GM12891 (cell line): ENCODE measurements around the gene CXCR4.

Experiments used
- DNase-seq: peaks from one replicate; pipeline ENCODE4 v3.0.0; 2011; ENCODE audit warnings: low spot score; ENCODE audit not compliant: insufficient read length
- FAIRE-seq: peaks from 2 replicates; lab custom pipeline; 2011; peaks lifted over from hg19 to GRCh38; lab: Jason Lieb, UNC
- PAX5 ChIP-seq: IDR thresholded peaks from 2 replicates; pipeline ENCODE4 v1.6.1; 2011; ENCODE audit warnings: low read length, moderate library complexity, mild to moderate bottlenecking; ENCODE audit not compliant: insufficient read depth, severe bottlenecking
- POLR2A ChIP-seq: IDR thresholded peaks from 2 replicates; pipeline ENCODE4 v1.6.1; 2011; ENCODE audit warnings: low read depth, low read length, control low read depth
- POLR2AphosphoS5 ChIP-seq: IDR thresholded peaks from 2 replicates; pipeline ENCODE4 v1.6.1; 2011; ENCODE audit warnings: low read depth, low read length, control low read depth
- POU2F2 ChIP-seq: IDR thresholded peaks from 2 replicates; pipeline ENCODE4 v1.6.1; 2011; ENCODE audit warnings: low read depth, mild to moderate bottlenecking, control low read depth, low read length, moderate library complexity
- SPI1 ChIP-seq: IDR thresholded peaks from 2 replicates; pipeline ENCODE4 v1.6.1; 2011; ENCODE audit warnings: low read depth, low read length, control low read depth
- TAF1 ChIP-seq: IDR thresholded peaks from 2 replicates; pipeline ENCODE4 v1.6.1; 2011; ENCODE audit warnings: low read depth, low read length, control low read depth

The CXCR4 gene

DNA sequence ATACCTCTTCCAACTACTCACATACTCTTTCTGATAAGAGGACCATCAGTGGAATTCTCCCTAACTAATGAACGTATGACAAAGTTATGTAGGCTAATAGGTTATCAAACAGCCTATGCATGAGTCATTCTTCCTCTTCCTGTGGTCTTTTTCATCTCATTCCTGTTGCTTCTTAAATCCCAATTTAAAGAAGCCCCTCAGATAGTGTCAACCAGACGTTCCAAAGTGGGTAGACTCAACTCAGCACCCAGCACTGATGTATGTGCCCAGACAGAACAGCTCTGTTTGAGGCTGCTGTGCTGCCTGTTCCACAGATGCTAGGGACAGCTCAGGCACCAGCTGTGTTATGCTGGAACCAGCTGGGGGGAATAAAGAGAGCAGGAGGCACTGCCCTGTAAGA lies 52.6 kb downstream of the CXCR4 start:
- FAIRE-seq (peak; percentile 13), DNase-seq (no peak)
- TF ChIP-seq TAF1 = no peak
- no peak for TF ChIP-seq POLR2A
- no peak for TF ChIP-seq PAX5
- TF ChIP-seq POU2F2 = no peak
- no peak for TF ChIP-seq SPI1
- no peak for TF ChIP-seq POLR2AphosphoS5
